Activated effector memory CD4-positive, alpha-beta T cell treated with anti-CD3 and anti-CD28 coated beads, Interleukin-2, amount 50 U/mL, for 16 hours (primary cell): ENCODE results near the gene DOCK11.
A peak's percentile ranks its signal among the peaks of the same experiment; 100 is the strongest.
"Not testable (repeated sequence)": the region's sequence is repeated elsewhere in the genome, so short reads cannot be mapped to it uniquely, and the experiment has no call there.

Experiments
- DNase-seq: peaks from one replicate; pipeline ENCODE4 v3.0.0-alpha.2; 2020

Gene DOCK11

GRCh38 chrX:118577041-118577440 lies 81.4 kb downstream of the DOCK11 start:
- no peak for DNase-seq

DNA sequence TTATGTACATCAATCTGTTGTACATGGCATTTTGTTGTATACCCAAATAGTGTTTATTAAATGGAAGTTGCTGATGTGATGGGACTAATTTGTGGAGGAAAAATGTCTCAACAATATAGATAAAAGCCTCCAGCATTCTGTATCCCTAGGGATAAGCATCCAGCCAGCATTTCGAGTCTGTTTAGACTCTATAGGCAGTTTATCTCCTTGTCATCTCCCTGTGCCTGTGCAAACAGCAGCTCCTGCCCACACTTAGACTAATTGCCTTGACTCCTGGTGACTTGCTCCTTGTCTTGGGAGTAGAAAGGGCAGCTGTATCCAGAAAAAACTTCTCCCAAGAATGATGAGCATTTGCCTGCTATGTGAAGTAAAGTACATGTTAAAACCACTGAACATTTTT lies 83.8 kb downstream of the DOCK11 start:
- DNase-seq: no peak

GRCh38 chrX:118582926-118583325 lies 87.3 kb downstream of the DOCK11 start:
- DNase-seq: not testable (repeated sequence)

- no peak for DNase-seq
Observed at GRCh38 chrX:118583781-118584180, 88.2 kb downstream of the DOCK11 start.

DNA sequence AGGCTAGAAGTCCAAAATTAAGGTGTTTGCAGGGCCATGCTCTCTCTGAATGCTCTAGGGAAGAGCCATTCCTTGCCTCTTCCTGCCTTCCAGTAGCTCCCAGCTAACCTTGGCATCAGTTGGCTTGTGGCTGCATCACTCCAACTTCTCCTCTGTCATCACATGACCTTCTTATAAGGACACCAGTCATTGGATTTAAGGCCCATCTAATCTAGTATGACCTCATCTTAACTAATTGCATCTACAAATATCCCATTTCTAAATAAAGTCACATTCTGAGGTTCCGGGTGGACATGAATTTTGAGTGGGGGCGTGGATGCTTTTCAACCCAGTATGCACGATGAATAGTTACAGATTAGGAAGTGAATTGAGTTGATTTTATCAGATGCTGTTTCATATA lies 89.7 kb downstream of the DOCK11 start:
- DNase-seq: no peak

- DNase-seq: not testable (repeated sequence)
Observed at GRCh38 chrX:118586206-118586605, 90.6 kb downstream of the DOCK11 start.

- no peak for DNase-seq
Observed at GRCh38 chrX:118588715-118589114, 93.1 kb downstream of the DOCK11 start.

GRCh38 chrX:118589227-118589626 lies 93.6 kb downstream of the DOCK11 start:
- no peak for DNase-seq

GRCh38 chrX:118593407-118593806 lies 97.8 kb downstream of the DOCK11 start:
- no peak for DNase-seq

- no peak for DNase-seq
Observed at GRCh38 chrX:118594697-118595420, 99.2 kb downstream of the DOCK11 start.

DNA sequence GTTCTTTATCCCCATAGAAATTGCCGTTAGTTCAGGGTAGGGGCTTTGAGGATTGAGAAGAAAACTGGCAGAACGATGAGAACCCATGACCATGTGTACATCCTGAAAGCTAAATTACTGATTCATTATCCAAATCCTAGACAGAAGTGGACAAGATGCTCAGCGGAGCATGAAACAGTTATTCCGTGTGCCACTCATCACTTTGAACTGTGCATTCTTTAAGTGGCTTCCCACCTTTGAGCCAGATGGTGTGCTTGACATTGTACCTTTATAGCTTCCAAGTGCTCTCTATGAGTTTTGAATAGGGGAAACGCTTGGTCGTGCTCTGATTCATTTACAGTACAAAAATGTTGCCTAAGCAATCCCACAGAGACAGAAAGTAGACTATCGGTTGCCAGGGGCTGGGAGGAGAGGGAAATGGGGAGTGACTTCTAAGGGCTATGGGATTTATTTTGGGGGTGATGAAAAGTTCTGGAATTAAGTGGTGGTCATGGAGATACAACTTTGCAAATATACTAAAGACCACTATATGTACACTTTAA lies 100.0 kb downstream of the DOCK11 start:
- DNase-seq: no peak

DNA sequence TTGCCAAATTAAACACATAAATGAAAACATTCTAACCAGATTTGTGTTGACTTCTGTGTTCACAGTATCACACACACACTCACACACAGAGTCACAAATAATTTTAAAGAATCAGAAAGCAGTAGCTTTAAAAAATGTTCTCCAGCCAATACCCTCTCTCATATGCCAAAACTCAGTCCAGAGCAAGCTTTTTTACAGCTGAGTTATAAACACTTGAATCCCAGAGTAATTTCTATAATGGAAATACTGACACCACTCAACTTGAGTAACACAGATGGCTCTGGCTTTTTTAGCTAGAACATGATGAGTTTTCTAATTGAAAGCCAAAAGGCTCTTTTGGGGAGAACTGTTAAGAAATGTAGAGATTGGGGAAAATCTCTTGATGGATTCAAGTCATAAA lies 100.8 kb downstream of the DOCK11 start:
- no peak for DNase-seq

DNA sequence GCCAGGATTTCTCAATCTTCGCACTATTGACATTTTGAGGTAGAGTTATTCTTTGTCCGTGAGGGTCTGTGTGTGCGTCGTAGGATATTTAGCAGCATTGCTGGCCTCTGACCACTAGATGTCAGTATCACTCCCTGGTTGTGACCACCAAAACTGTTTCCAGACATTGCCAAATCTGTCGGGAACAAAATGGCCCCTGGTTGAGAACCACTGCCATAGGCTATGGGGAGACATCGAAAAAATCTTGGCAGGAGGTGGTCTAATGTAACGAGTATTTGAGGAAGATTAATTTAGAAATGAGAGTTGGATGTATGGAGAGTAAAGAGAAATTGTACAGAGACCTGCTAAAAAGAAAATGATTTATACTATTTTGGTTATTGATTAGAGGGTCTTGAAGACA lies 108.4 kb downstream of the DOCK11 start:
- DNase-seq: peak; percentile 64

DNA sequence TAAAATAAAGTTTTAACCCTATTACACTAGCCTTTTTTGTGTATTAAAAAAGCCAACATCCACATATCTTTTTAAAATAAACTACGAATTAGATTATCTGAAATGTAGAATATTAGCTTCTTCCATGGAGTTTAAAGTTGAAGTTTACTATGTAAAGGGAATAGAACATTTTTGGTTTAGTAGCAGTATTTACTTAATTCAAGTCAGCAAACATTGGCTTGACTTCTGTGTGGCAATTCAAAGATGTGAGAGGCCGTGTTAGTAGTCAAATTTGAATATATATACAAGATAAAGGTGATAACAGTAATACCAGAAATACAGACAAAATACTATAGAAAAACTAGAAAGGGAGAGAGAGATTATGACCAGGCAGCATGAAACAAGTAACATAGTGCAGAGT lies 116.7 kb downstream of the DOCK11 start:
- DNase-seq: no peak

GRCh38 chrX:118614150-118614549 lies 118.5 kb downstream of the DOCK11 start:
- no peak for DNase-seq

GRCh38 chrX:118615141-118615540 lies 119.5 kb downstream of the DOCK11 start:
- no peak for DNase-seq

GRCh38 chrX:118621081-118621759 lies 125.6 kb downstream of the DOCK11 start:
- no peak for DNase-seq

GRCh38 chrX:118623062-118623461 lies 127.4 kb downstream of the DOCK11 start:
- DNase-seq: no peak

- no peak for DNase-seq
Observed at GRCh38 chrX:118626346-118626745, 130.7 kb downstream of the DOCK11 start.

DNA sequence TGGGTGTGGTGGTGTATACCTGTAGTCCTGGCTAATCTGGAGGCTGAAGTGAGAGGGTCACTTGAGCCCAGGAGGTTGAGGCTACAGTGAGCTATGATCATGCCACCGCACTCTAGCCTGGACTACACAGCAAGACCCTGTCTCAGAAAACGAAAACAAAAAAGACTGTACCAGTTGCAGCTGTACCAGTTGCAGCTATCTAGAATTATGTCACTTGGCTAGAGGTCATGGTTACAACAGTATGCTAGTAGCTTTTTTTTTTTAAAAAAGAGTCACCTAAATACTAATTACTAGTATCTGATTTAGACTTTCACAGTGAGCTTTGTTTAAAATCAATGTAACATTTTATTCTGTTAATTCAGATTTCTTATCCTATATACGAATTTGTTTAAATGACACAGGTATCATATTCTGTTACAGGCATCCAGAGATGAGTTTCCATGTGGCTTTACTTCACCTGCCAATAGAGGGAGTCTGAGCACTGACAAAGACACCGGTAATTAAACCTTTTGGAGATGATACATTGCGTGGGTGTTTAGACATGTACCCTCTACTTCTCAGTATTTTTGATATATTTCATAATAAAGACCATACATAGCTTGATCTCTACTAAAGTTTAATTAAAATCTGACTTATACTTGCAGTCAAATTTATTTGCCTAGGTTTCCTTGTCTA lies 131.6 kb downstream of the DOCK11 start:
- no peak for DNase-seq

DNA sequence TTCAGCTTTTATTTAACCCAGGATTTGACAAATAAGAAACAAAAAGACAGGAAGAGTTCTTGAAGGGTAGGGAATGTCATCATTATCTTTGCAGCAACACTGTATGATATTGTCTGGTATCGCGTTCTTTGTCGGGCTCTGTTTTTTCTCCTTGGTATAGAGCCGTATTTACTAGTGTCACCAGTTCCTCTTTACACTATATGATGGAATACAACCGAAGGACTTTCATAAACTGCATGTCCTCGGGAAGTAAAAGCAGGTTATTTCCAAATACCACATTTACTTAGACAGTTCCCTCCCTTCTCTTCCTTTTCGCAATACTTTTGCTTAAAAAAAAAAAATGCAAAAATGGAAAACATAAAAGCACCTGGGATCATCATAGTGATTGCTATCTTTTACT lies 135.2 kb downstream of the DOCK11 start:
- DNase-seq: no peak

DNA sequence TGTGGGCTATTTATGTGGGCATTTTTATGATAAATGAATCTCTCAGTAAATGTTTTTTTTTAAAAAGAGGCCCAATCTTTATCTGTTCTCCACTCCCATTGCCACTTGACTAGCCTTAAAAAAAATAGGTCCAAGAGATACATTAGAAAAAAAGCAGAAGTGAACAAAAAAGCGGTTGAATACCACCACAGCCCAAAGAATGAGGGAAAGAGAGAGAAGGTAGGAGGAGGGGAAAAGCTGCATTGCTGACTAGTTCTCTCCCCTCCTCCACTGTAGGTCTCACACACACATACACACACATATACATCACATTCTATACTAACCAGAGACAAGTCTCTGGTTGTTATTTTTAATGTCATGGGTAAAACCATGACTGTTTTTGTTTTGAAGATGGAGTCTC lies 136.0 kb downstream of the DOCK11 start:
- no peak for DNase-seq

- no peak for DNase-seq
Observed at GRCh38 chrX:118632862-118633261, 137.2 kb downstream of the DOCK11 start.

GRCh38 chrX:118633530-118633929 lies 137.9 kb downstream of the DOCK11 start:
- DNase-seq: no peak
